Ovary (tissue), 3 donors: ENCODE results near the gene CSGALNACT2.

ENCODE experiments used
- CTCF ChIP-seq, 3 donors: fragments of 450-650 bp in 2 of 3; fragments of 200-600 bp in 1 of 3; IDR thresholded peaks; one replicate each; pipeline versions ENCODE4 v1.5.1 to v1.8.0; 2016 to 2022; ENCODE audit warnings: antibody characterized with exemption in 3 of 3, mild to moderate bottlenecking in 1 of 3
- EP300 ChIP-seq: sonication (generic); formaldehyde crosslinking; IDR thresholded peaks from one replicate; pipeline ENCODE4 v1.6.1; 2017; ENCODE audit warnings: antibody characterized with exemption
- POLR2A ChIP-seq: fragments of 450-650 bp; IDR thresholded peaks from one replicate; pipeline ENCODE4 v1.6.1; 2017; ENCODE audit warnings: antibody characterized with exemption, mild to moderate bottlenecking, moderate library complexity
- donor health status: DM: no; HTN: no; CAD: no.

GRCh38 chr10:43188702-43189101 lies 50.5 kb downstream of the CSGALNACT2 start:
- no peak for TF ChIP-seq CTCF (IDR thresholded peaks at IDR 0.05)
- TF ChIP-seq POLR2A = no peak
- no peak for TF ChIP-seq EP300
